PC-9 (cell line): Measurements from ENCODE around the gene NFYC. TPM values are rescaled to one million over a fixed set of nuclear protein-coding genes. Genes with fewer than 3 reads are reported as not detected.

Experiments used
- BruUV-seq: library from RNA; stranded (reverse); fragments of 400-500 nt; replicated peaks from 2 replicates; lab custom pipeline; 2021; lab: Mats Ljungman, UMichigan
- CTCF ChIA-PET: fragments of 300-600 bp; sonication (Branson Sonifier 250); formaldehyde crosslinking; loops from one replicate; lab custom pipeline; 2022; ENCODE audit warnings: antibody characterized with exemption; lab: Charles Lee
- POLR2A ChIA-PET: fragments of 300-600 bp; sonication (Branson Sonifier 250); formaldehyde crosslinking; loops from one replicate; lab custom pipeline; 2022; ENCODE audit warnings: antibody characterized with exemption; ENCODE audit not compliant: unreplicated experiment; lab: Charles Lee
- DNase-seq, 2 experiments: peaks; one replicate each; pipeline versions ENCODE4 v3.0.0 to v3.0.0-alpha.2; 2015 to 2022; ENCODE audit warnings: mixed read lengths in 1 of 2
- H2AFZ ChIP-seq: fragments of 200-600 bp; sonication (generic); 2 replicates; pipeline ENCODE4 v1.8.1; 2017; ENCODE audit warnings: antibody characterized with exemption
- H3F3A ChIP-seq: fragments of 200-600 bp; sonication (generic); 2 replicates; pipeline ENCODE4 v1.8.1; 2017; ENCODE audit warnings: antibody characterized with exemption, mild to moderate bottlenecking, low read depth; ENCODE audit not compliant: insufficient read depth
- H3K27ac ChIP-seq: fragments of 200-600 bp; sonication (generic); 2 replicates; pipeline ENCODE4 v1.6.1; 2016; ENCODE audit warnings: mixed run types
- H3K27me3 ChIP-seq: fragments of 200-600 bp; sonication (generic); 2 replicates; pipeline ENCODE4 v1.6.1; 2016; ENCODE audit warnings: low read depth, mixed run types; ENCODE audit not compliant: insufficient read depth
- H3K36me3 ChIP-seq: fragments of 200-600 bp; sonication (generic); 2 replicates; pipeline ENCODE4 v1.6.1; 2016; ENCODE audit warnings: low read depth, mixed run types
- H3K4me1 ChIP-seq: fragments of 200-600 bp; sonication (generic); replicated peaks from 2 replicates; pipeline ENCODE4 v1.6.1; 2016; ENCODE audit warnings: mixed run types; ENCODE audit not compliant: insufficient read depth
- H3K4me2 ChIP-seq: fragments of 200-600 bp; sonication (generic); 2 replicates; pipeline ENCODE4 v1.6.1; 2017; ENCODE audit warnings: mixed run types
- H3K4me3 ChIP-seq: fragments of 200-600 bp; sonication (generic); 2 replicates; pipeline ENCODE4 v1.6.1; 2016; ENCODE audit warnings: mixed run types
- H3K79me2 ChIP-seq: fragments of 200-600 bp; sonication (generic); 2 replicates; pipeline ENCODE4 v1.6.1; 2017; ENCODE audit warnings: low read depth, mixed run types
- H3K9me2 ChIP-seq: fragments of 200-600 bp; sonication (generic); 2 replicates; pipeline ENCODE4 v1.8.1; 2017; ENCODE audit warnings: mild to moderate bottlenecking; ENCODE audit not compliant: insufficient read depth
- H3K9me3 ChIP-seq: fragments of 200-600 bp; sonication (generic); 2 replicates; pipeline ENCODE4 v1.8.1; 2016; ENCODE audit warnings: low read depth; ENCODE audit not compliant: insufficient read depth
- H4K20me1 ChIP-seq: fragments of 200-600 bp; sonication (generic); 2 replicates; pipeline ENCODE4 v1.8.1; 2017; ENCODE audit not compliant: insufficient read depth
- EZH2 ChIP-seq: fragments of 200-600 bp; sonication (generic); IDR thresholded peaks from 2 replicates; pipeline ENCODE4 v1.8.0; 2017; ENCODE audit warnings: antibody characterized with exemption, low read depth
- intact Hi-C: fragments of 100-400 bp; cut with micrococcal nuclease; formaldehyde crosslinking; loops from one replicate; pipeline ENCODE4 v1.10.0; 2022; ENCODE audit not compliant: unreplicated experiment
- total RNA-seq: library from RNA; stranded (reverse); gene quantifications from 2 replicates; pipeline ENCODE4 v1.2.3, GENCODE V29; 2021
- TF ChIP-seq, protein P1 (sequence below): fragments of 200-600 bp; sonication (generic); conservative IDR thresholded peaks from 2 replicates; pipeline ENCODE4 v1.6.1; 2017; ENCODE audit warnings: mixed run types, antibody characterized with exemption, mild to moderate bottlenecking, moderate library complexity

Gene NFYC
- total RNA-seq, 1 experiment from 2014 or later = 91.1 TPM

DNA sequence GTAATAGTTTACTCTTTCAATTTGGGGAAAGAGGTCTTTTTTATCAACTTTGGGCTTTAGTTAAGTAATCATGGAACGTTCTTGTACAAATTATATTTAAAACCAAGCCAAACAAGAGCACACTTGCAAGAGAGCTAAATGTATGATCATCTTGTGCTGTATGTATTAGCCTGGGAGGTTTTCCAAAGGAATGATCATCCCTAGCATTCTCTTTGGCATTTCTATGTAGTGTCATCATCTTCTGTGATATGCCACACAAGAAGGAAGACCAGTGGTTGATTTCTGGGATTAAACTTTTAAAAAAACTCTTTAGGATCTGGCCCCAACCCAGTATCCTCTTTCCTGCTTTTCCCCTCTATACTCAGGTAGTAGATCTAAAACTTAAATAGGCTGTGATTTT lies 53.7 kb downstream of the NFYC start:
- Histone ChIP-seq H4K20me1 (peaks cover 4% of the 10 kb centered on the region; the same call in 1 of the 2 replicates), H3F3A (peaks cover 4% of the 10 kb centered on the region; the same call in 1 of the 2 replicates), H3K9me2 (no peaks in the 10 kb centered on the region), H3K4me1 (no peaks in the 10 kb centered on the region), H3K36me3 (peaks cover 10% of the 10 kb centered on the region; the same call in 1 of the 2 replicates), H3K27ac (no peak overlapping the region), H3K4me3 (no peak overlapping the region), H3K4me2 (no peak overlapping the region), H3K27me3 (no peaks in the 10 kb centered on the region), H3K9me3 (no peaks in the 10 kb centered on the region), H2AFZ (no peak overlapping the region), H3K79me2 (0 out of 2 replicates have a peak, but pooled peaks cover 3% of the 10 kb centered on the region)
- ChIA-PET POLR2A (interaction anchor here (0.6 kb wide), 1 partner anchor 57 kb away, joined by 4 read pairs; no protein-coding TSS in a partner anchor), CTCF (no interaction called here)
- TF ChIP-seq EZH2 = no peak
- TF ChIP-seq, protein P1, sequence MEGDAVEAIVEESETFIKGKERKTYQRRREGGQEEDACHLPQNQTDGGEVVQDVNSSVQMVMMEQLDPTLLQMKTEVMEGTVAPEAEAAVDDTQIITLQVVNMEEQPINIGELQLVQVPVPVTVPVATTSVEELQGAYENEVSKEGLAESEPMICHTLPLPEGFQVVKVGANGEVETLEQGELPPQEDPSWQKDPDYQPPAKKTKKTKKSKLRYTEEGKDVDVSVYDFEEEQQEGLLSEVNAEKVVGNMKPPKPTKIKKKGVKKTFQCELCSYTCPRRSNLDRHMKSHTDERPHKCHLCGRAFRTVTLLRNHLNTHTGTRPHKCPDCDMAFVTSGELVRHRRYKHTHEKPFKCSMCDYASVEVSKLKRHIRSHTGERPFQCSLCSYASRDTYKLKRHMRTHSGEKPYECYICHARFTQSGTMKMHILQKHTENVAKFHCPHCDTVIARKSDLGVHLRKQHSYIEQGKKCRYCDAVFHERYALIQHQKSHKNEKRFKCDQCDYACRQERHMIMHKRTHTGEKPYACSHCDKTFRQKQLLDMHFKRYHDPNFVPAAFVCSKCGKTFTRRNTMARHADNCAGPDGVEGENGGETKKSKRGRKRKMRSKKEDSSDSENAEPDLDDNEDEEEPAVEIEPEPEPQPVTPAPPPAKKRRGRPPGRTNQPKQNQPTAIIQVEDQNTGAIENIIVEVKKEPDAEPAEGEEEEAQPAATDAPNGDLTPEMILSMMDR = no peak
- no TSS peak for BruUV-seq
- intact Hi-C loops = no loop called here
- DNase-seq = no peak

DNA sequence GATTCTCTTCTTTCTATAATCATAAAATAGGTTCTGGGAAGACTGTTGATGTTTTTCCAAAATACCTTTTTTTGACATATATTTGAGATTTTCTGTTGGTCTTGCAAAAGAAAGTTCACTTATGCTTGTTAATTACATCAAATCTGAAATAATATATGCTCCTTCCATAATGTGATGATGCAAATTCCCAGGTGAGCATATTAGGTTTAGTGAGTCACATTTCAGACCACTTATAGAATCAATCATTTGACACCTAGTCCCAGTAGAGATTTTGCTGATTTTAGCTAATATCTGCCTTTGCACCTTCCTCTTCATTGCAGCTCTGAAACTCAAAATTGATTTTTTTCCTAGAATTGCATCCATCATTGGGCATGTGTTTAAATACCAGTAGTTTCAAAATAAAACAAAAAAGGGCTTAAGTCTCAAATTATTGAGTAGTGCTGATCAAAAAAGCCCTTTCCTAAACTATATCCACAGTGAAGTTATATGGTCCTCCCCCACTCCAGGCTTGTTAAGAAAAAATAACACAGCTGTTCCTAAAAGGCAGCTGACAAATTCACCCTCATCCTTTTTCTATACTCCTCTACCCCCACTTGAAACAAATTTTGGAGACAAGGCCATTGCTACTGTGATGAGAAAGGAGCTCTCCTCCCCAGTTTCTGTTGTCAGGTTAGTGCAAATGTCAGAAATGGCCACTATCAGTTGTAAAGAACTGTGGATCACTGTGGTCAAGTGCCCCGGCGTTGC lies 55.0 kb downstream of the NFYC start:
- intact Hi-C loops = no loop called here

DNA sequence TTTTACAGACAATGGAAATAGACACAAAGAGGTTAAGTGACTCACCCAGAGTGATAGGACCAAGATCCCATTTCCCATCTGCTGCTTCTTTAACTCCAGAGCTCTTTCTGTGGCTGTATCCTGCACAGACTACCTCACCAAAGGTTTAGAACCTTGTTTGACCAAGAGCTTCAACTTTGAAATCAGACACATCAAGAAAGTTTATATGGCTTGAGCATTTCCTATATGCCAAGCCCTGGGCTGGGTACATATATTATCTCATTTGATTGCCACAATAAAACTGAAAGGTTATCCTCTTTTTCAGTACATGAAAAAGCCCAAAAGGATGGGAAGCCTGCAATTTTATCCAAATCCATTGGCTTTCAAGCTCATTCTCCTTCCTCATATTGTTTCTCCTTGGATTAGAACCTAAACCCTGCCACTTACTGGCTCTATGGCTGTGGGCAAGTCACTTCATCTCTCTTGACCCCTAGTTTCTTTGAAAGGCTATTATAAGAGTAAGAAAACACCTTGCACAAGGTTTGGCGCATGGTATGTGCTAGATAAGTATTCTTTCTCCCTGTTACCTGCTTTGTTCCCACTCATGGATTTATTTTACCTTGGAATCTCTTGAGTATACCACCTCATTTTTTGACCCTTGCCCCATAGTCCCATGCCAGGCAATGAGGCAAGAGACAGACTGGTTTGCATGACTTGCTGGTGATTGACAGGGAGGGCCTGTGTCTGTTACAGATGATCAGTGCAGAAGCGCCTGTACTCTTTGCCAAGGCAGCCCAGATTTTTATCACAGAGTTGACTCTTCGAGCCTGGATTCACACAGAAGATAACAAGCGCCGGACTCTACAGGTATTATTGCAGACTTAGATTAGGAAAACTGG lies 57.6 kb downstream of the NFYC start:
- Histone ChIP-seq H3K79me2 (no peaks in the 10 kb centered on the region), H3K36me3 (peaks cover 16% of the 10 kb centered on the region), H2AFZ (no peak overlapping the region), H3F3A (peaks cover 4% of the 10 kb centered on the region; the same call in 1 of the 2 replicates), H3K4me2 (no peak overlapping the region), H3K4me3 (no peak overlapping the region), H3K27ac (no peak overlapping the region), H3K27me3 (no peaks in the 10 kb centered on the region), H3K9me3 (no peaks in the 10 kb centered on the region), H3K9me2 (no peaks in the 10 kb centered on the region), H4K20me1 (peaks cover 8% of the 10 kb centered on the region; the same call in 1 of the 2 replicates), H3K4me1 (peaks cover 5% of the 10 kb centered on the region; the same call in 1 of the 2 replicates)
- no peak for DNase-seq
- intact Hi-C loops = no loop called here
- ChIA-PET CTCF (no interaction called here), POLR2A (no interaction called here)
- no TSS peak for BruUV-seq
- no peak for TF ChIP-seq EZH2
- TF ChIP-seq, protein P1 = no peak

More for the DNA sequence above, 55.0 kb downstream of the NFYC start:
- ChIA-PET POLR2A (no interaction called here), CTCF (no interaction called here)
- no peak for TF ChIP-seq EZH2
- TF ChIP-seq, protein P1 = no peak
- Histone ChIP-seq H4K20me1 (peaks cover 4% of the 10 kb centered on the region; the same call in 1 of the 2 replicates), H3K4me3 (no peak overlapping the region), H3K4me1 (no peaks in the 10 kb centered on the region), H3K27me3 (no peaks in the 10 kb centered on the region), H3K36me3 (peaks cover 10% of the 10 kb centered on the region; the same call in 1 of the 2 replicates), H3K9me3 (no peaks in the 10 kb centered on the region), H3F3A (peaks cover 4% of the 10 kb centered on the region; the same call in 1 of the 2 replicates), H3K4me2 (no peak overlapping the region), H2AFZ (no peak overlapping the region), H3K27ac (no peak overlapping the region), H3K9me2 (no peaks in the 10 kb centered on the region), H3K79me2 (0 out of 2 replicates have a peak, but pooled peaks cover 3% of the 10 kb centered on the region)
- no TSS peak for BruUV-seq
- no peak for DNase-seq
